ENCODE measurements around the gene PRIMA1. TPM values are rescaled to one million over a fixed set of nuclear protein-coding genes. Genes with fewer than 3 reads are reported as not detected.

Gene PRIMA1
- total RNA-seq, 2 experiments from 2014 or later: not detected

DNA sequence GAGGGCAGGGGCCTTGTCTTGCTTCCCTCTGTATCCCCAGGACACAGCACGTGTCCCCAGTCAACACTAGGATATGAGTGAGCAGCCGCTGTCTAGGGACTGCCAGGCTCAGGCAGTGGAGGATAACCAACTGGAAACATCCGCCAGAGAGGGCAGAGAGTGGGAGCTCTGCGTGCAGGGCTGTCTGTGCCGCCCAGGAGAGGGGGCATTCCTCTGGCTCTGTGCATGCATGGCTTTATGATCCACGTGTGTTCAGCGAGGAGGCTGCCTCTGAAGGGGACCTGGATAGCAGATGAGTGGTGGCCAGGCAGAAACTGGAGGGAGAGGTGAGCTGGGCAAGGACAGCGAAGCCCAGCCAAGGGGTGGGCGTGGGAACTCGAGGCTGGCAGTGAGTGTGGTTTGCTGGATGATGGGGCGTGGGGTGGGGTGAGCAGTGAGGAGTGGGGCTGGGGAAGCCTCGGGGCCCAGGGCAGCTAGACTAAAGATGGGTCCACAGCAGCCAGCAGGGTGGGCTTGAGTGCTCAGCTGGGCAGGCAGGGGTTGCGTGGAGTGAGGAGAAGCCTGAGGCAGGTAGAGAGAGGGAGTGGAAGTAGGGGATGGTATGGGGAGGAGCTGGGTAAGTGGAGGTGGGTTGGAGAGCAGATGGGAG, 72.9 kb downstream of the PRIMA1 start:
- H3K36me3 Mint-ChIP-seq (ENCODE audit: low read depth): no peaks in the 10 kb centered on the region
- H3K4me3 Mint-ChIP-seq: no peak overlapping the region
- H3K27ac Mint-ChIP-seq: no peak overlapping the region
- H3K9me3 Mint-ChIP-seq: no peaks in the 10 kb centered on the region
- ChIA-PET POLR2A (no interaction called here), CTCF (no interaction called here)
- no peaks in the 10 kb centered on the region for H3K4me1 Mint-ChIP-seq
- H3K27me3 Mint-ChIP-seq: no peaks in the 10 kb centered on the region
- DNase-seq: no peak

DNA sequence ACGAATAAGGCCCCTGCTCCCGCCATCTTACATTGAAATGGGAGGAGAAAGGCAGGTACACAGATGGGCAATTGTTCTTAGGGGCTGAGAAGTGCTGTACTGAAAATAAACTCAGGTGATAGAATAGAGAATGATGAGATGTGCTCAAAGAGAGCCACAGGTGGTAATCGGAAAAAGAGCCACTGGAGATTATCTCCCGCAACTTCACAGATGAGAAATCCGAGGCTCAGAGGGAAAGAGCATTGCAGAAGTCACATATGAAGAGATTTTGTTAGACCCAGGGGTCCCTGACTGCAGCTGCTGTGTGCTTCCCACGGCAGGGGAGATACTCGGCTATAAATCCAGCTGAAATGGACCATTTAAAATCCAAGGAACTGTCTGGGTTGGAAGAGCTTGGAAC, 73.7 kb downstream of the PRIMA1 start:
- CTCF ChIA-PET: interaction anchor here (0.6 kb wide), 1 partner anchor 205 kb away, joined by 3 read pairs; no protein-coding TSS in a partner anchor

DNA sequence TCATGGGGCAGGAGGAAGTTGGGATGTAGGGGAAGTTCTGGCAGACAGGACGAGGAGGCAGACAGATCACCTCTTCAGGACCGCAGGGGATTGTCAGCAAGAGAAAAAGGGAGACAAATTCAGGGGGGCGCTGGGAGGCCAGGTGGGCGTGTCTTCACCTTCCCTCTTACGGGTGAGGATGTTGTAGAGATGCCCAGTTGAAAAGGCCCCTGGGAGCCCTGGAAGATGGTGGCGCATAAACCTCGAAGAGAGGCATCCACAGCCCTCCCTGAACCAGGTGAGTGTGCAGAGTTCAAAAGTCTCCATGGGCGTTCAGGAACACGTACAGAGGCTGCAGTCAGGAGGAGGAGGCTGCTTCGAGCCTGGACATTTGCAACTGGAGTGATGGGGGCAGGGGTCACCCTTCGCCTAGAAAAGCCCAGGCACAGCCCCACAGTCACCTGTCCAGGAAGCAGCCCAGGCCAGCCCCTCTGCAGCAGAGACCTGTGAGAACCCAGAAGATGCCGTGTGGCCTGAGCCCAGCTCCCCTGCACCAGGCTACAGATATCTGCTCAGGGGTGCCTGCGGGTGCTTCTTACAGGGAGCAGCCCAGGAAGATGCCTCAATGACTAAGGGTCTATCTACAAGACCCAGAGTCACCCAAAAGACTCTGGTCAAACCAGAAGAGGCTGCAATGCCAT, 74.4 kb downstream of the PRIMA1 start:
- ChIA-PET CTCF (no interaction called here), POLR2A (no interaction called here)
- Mint-ChIP-seq H3K4me1 (no peaks in the 10 kb centered on the region), H3K27me3 (peaks cover 2% of the 10 kb centered on the region), H3K4me3 (no peak overlapping the region), H3K36me3 (ENCODE audit: low read depth) (no peaks in the 10 kb centered on the region), H3K9me3 (no peaks in the 10 kb centered on the region), H3K27ac (no peak overlapping the region)
- no peak for DNase-seq

More for the DNA sequence above, 73.7 kb downstream of the PRIMA1 start:
- no peaks in the 10 kb centered on the region for H3K27me3 Mint-ChIP-seq
- no peak overlapping the region for H3K27ac Mint-ChIP-seq
- no peaks in the 10 kb centered on the region for H3K4me1 Mint-ChIP-seq
- no peaks in the 10 kb centered on the region for H3K9me3 Mint-ChIP-seq
- no peaks in the 10 kb centered on the region for H3K36me3 Mint-ChIP-seq (ENCODE audit: low read depth)
- no peak overlapping the region for H3K4me3 Mint-ChIP-seq
- no peak for DNase-seq
- POLR2A ChIA-PET: no interaction called here

DNA sequence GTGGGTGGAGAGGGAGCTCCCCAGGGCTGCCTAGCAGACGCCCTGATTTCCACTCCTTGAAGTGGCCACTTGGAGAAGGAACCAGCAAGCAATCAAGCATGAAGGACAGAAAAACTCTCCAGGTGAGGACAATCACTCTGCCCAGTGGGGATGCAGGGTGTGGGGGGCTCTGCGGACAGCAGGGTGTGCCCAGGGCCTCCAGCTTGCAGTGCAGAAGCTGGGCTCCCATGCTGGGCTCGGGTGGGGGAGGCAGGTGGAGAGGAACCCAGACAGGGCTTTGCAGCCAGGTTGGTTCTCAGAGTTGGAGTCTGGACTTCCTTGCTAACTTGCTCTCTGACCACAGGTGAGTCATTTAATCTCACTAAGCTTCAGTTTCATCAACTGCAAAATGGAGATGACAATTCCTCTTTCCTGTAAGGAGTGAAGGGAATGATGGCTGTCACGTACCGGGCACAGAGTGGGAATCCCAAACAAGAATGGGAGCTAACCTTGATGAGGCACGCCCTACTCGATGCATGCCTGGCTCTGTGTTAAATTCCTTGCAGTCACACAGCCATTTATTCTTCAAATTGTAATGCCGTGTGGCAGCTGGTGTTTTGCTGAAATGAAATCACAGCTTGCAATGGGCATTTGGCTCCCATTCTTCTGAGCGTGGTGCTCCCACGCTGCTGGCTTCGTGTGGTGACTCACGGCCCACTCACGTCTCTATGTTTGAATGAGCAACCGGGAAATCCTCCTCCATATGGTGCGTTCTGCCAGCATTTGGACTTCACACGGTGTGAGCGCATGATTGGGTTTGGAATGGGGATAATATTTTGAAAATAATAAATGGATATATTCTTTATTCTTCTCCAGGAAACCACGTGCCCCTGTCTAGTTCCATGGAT, 75.2 kb downstream of the PRIMA1 start:
- H3K4me1 Mint-ChIP-seq: no peaks in the 10 kb centered on the region
- H3K4me3 Mint-ChIP-seq: no peak overlapping the region
- ChIA-PET POLR2A (no interaction called here), CTCF (interaction anchor here (1.0 kb wide), 1 partner anchor 29 kb away, joined by 3 read pairs; no protein-coding TSS in a partner anchor)
- no peaks in the 10 kb centered on the region for H3K9me3 Mint-ChIP-seq
- DNase-seq: no peak
- no peaks in the 10 kb centered on the region for H3K36me3 Mint-ChIP-seq (ENCODE audit: low read depth)
- peaks cover 4% of the 10 kb centered on the region for H3K27me3 Mint-ChIP-seq
- H3K27ac Mint-ChIP-seq: no peak overlapping the region

DNA sequence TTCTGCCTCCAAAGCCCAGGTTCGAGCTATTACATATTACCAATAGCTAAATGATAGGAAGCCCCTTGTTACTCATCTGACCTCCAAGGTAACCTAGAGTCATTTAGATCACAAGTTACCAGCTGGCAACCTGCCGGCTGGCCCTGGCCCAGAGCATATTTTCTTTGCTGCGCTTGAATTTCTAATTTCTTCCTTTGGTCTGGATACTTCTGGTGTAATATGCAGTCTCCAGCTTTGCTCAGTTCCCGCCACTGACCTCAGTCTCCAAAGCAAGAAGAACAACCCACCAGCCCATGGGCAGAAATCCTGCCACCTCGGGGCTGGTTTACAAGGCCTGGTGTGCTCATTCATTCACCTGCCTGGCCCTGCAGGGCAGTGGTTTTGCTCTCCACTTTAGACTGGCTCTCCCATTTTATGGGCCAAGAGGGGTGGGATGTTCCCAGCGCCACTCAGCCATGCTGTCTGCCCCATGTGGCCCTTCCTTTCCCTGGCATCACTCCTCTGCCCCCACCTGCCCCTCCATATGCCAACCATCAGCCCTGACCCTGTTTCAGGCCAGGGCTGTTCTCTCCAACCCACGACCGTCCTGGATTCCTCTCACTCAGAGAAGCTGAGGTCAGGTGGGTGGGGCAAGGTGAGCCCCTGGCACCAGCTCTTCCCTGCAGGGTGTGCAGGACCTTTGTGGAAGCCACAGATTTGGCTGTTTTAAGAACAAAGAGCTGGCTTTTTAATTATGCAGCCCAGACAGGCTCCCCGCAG, 76.0 kb downstream of the PRIMA1 start:
- DNase-seq: no peak
- ChIA-PET CTCF (interaction anchor here (1.0 kb wide), 1 partner anchor 30 kb away, joined by 3 read pairs; no protein-coding TSS in a partner anchor), POLR2A (no interaction called here)
- no peak overlapping the region for H3K27ac Mint-ChIP-seq
- H3K4me1 Mint-ChIP-seq: no peaks in the 10 kb centered on the region
- no peaks in the 10 kb centered on the region for H3K9me3 Mint-ChIP-seq
- no peaks in the 10 kb centered on the region for H3K36me3 Mint-ChIP-seq (ENCODE audit: low read depth)
- no peak overlapping the region for H3K4me3 Mint-ChIP-seq
- H3K27me3 Mint-ChIP-seq: peaks cover 4% of the 10 kb centered on the region

DNA sequence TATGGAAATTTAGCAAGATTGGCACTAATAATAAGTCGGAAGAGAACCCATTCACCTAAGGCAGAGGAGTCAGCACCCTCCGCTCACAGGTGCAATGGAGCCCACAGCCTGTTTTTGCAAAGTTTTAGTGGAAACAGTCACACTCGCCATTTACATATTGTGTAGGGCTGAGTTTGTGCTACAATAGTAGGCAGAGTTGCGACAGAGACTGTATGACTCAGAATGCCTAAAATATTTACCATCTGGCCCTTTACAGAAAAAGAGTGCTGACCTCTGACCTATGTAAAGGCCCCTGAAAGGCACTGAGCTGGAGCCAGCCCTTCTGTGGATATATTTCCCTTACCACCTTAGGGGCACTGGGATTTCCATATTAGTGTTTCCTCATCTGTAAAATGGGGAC, 79.0 kb downstream of the PRIMA1 start:
- ChIA-PET POLR2A (no interaction called here), CTCF (no interaction called here)
- Mint-ChIP-seq H3K27ac (no peak overlapping the region), H3K27me3 (peaks cover 4% of the 10 kb centered on the region), H3K36me3 (ENCODE audit: low read depth) (no peaks in the 10 kb centered on the region), H3K9me3 (no peaks in the 10 kb centered on the region), H3K4me3 (no peak overlapping the region), H3K4me1 (no peaks in the 10 kb centered on the region)
- DNase-seq: no peak

DNA sequence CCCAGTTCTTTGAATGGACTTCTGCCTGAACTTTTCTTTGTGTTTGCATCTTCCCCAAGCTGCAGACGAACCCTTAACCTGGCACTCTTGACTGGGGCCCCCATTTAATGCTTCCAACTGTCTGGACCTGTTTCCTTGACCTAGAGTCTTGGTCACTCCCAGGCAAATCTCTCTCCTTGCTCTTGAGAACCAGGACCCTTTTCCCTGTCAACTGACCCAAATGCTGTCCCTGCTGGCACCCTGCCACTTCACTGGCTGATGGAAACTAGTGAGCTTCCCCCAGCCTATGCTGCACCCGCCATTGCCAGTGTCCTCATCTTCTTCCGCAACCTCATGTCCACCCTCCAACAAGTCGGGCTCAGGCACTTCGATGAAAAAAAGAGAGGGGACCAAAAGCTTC, 79.5 kb downstream of the PRIMA1 start:
- Mint-ChIP-seq H3K9me3 (no peaks in the 10 kb centered on the region), H3K36me3 (ENCODE audit: low read depth) (no peaks in the 10 kb centered on the region), H3K27ac (no peak overlapping the region), H3K4me1 (no peaks in the 10 kb centered on the region), H3K27me3 (peaks cover 4% of the 10 kb centered on the region), H3K4me3 (no peak overlapping the region)
- DNase-seq: no peak
- POLR2A ChIA-PET: no interaction called here
- CTCF ChIA-PET: no interaction called here

DNA sequence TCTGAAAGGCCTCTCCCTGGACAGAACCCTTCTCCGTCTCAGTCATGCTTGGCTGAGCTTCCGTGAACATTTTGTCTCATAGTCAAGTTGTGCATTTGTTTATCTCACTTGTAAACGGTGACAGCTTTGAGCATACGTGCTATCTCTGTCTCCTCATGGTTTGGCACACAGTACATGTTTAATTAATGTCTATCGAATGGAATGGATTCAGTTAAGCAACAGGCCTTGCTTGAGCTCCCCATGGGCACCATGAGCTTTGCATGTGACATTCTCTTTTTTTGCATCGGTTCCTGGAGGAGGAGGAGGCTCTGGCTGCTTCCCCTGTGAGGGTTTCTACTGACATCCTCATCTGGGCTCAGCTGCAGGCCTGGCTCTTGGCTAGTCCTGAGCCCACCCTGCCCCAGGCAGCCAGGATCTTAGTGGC, 80.0 kb downstream of the PRIMA1 start:
- ChIA-PET POLR2A (no interaction called here), CTCF (no interaction called here)
- H3K4me3 Mint-ChIP-seq: no peak overlapping the region
- H3K36me3 Mint-ChIP-seq (ENCODE audit: low read depth): no peaks in the 10 kb centered on the region
- no peaks in the 10 kb centered on the region for H3K9me3 Mint-ChIP-seq
- H3K27me3 Mint-ChIP-seq: peaks cover 4% of the 10 kb centered on the region
- no peak overlapping the region for H3K27ac Mint-ChIP-seq
- no peaks in the 10 kb centered on the region for H3K4me1 Mint-ChIP-seq
- no peak for DNase-seq

DNA sequence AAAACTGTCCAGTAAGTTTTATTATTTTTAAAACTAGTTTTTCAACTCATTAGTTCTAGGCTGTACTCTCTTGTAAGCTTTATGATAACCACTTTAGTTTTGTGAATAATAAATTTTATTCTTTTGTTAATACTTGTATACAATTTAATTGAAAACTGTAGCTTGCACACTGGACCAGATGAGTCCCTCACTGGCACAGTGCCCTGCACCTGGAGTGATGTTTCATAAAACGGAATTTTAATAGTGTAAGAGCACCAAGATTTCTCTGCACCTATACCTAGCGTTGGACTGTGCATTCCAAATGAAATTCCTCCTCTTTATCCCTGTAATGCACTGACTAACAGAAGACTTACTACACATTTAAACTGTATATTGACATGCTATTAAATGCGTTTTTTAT, 80.8 kb downstream of the PRIMA1 start:
- DNase-seq: no peak
- Mint-ChIP-seq H3K27ac (no peak overlapping the region), H3K4me3 (no peak overlapping the region), H3K9me3 (no peaks in the 10 kb centered on the region), H3K4me1 (no peaks in the 10 kb centered on the region), H3K27me3 (peaks cover 4% of the 10 kb centered on the region), H3K36me3 (ENCODE audit: low read depth) (no peaks in the 10 kb centered on the region)
- ChIA-PET CTCF (no interaction called here), POLR2A (interaction anchor here (0.7 kb wide), 1 partner anchor 188 kb away, joined by 5 read pairs; no protein-coding TSS in a partner anchor)

DNA sequence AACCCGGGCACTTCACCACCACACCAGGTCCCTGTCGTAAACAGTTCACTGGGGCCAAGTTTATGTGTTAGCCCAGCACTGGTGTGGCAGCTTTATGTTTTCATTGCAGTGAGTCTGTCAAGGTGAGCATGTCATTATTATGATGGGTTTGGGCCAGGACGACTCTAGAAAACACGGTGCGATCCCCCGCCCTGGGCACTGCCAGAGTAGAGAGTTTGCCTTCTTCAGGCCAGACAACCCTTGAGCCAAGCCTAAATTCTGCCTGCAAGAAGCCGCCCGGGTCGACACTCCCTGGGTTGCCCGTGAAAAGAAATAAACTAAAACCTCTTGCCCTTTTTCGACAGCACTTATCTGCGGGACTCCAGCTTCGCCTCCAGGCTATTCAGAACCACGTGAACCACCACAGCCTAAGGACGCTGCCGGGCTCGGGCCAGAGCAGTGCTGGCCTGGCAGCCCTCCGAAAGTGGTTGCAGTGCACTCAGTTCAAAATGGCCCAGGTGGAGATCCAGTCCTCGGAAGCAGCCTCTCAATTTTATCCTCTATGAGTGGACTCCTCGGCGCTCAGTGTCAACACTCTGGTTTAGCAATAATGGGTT, 81.8 kb downstream of the PRIMA1 start:
- ChIA-PET CTCF (no interaction called here), POLR2A (no interaction called here)
- Mint-ChIP-seq H3K9me3 (no peaks in the 10 kb centered on the region), H3K27ac (no peak overlapping the region), H3K4me1 (no peaks in the 10 kb centered on the region), H3K4me3 (no peak overlapping the region), H3K27me3 (peaks cover 4% of the 10 kb centered on the region), H3K36me3 (ENCODE audit: low read depth) (no peaks in the 10 kb centered on the region)
- DNase-seq: no peak

DNA sequence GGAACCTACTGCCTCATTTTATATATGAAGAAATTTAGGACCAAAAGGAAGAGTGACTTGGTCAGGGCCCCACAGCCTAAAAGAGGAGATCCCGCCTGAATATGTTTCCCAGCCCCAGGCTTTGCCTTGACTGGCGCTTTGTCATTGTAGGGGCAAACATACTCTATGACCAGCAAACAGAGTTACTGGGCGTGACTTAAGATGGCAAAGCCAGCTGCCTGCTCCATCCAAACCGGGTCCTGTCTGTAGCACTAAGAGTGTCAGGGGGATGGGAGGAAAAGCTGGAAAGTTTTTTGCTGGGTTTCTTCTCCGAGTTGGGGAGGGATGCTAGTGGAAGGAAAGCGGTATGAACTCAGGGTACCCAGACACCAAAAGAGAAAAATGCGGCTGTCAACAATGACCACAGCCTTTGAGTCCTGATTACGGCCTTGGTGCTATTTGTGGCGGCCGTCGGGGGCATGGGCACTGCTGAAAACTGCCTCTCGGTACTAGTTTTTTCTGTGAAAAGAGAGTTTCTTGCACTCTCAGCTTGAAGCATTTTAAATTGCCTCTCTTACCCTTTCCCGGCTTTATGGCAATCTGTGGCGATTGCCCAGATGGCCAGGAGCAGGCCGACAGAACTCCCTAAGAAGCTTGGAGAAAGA, 82.7 kb downstream of the PRIMA1 start:
- CTCF ChIA-PET: interaction anchor here (0.6 to 1.0 kb wide), 3 partner anchors 24 to 258 kb away, joined by 3 to 5 read pairs (median 3); no protein-coding TSS in a partner anchor
- Mint-ChIP-seq H3K4me3 (no peak overlapping the region), H3K27ac (no peak overlapping the region), H3K4me1 (no peaks in the 10 kb centered on the region), H3K36me3 (ENCODE audit: low read depth) (no peaks in the 10 kb centered on the region), H3K27me3 (peaks cover 4% of the 10 kb centered on the region), H3K9me3 (no peaks in the 10 kb centered on the region)
- no peak for DNase-seq
- POLR2A ChIA-PET: no interaction called here

DNA sequence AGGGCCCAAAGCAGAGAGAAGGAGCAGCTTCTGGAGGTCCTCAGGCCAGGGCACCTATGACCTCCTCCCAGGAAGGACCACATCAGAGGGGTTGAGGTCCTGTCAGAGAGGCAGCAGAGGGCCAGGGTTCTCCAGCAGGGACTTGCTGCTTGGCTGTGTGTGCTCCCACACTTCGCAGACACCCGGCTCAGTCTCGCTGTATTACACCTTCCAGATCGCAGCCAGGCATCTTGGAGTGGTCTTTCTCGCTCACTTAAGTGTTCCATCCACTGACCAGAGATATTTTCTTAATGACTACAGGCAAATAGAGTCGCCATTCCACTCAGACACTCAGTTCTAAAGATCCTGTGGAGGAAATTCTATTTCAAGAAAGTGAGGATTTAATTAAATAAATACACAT, 84.3 kb downstream of the PRIMA1 start:
- POLR2A ChIA-PET: no interaction called here
- CTCF ChIA-PET: no interaction called here
- H3K36me3 Mint-ChIP-seq (ENCODE audit: low read depth): no peaks in the 10 kb centered on the region
- no peaks in the 10 kb centered on the region for H3K4me1 Mint-ChIP-seq
- H3K27ac Mint-ChIP-seq: no peak overlapping the region
- peaks cover 7% of the 10 kb centered on the region for H3K9me3 Mint-ChIP-seq
- peaks cover 14% of the 10 kb centered on the region for H3K27me3 Mint-ChIP-seq
- no peak for DNase-seq
- H3K4me3 Mint-ChIP-seq: no peak overlapping the region
